Brain microvascular endothelial cell (primary cell): ENCODE data around the gene CNKSR1.
A peak's percentile ranks its signal among the peaks of the same experiment; 100 is the strongest.

Experiments
- DNase-seq: peaks from one replicate; pipeline ENCODE4 v3.0.0-alpha.2; 2020
- H3K27ac ChIP-seq: fragments of 250-450 bp; sonication (Bioruptor Pico); 2 replicates; pipeline ENCODE4 v1.5.1; 2020; ENCODE audit warnings: mild to moderate bottlenecking, moderate library complexity
- H3K27me3 ChIP-seq: fragments of 250-450 bp; sonication (Bioruptor Pico); replicated peaks from 2 replicates; pipeline ENCODE4 v1.5.1; 2020; ENCODE audit warnings: mild to moderate bottlenecking
- H3K36me3 ChIP-seq: fragments of 250-450 bp; sonication (Bioruptor Pico); replicated peaks from 2 replicates; pipeline ENCODE4 v1.5.1; 2020; ENCODE audit warnings: mild to moderate bottlenecking
- H3K4me3 ChIP-seq: 2 replicates; pipeline ENCODE4 v1.5.1; 2011; ENCODE audit warnings: low read depth, mild to moderate bottlenecking, control low read depth, low read length, moderate library complexity
- in situ Hi-C: cut with HindIII; loops from 2 replicates; pipeline ENCODE4 v1.10.0; 2017; ENCODE audit warnings: low sequenced_read_pairs, low pct_ligation_motif_present
- TF ChIP-seq, protein P1 (sequence below): IDR thresholded peaks from 2 replicates; pipeline ENCODE4 v1.5.1; 2011; ENCODE audit warnings: low read depth, mild to moderate bottlenecking, moderate library complexity, low read length, control low read depth, inconsistent platforms; ENCODE audit errors: missing control alignments

The CNKSR1 gene

GRCh38 chr1:26188477-26188876 lies 11.2 kb downstream of the CNKSR1 start:
- H3K4me3 ChIP-seq = no peak overlapping the region
- no peaks in the 10 kb centered on the region for H3K36me3 ChIP-seq
- TF ChIP-seq, protein P1, sequence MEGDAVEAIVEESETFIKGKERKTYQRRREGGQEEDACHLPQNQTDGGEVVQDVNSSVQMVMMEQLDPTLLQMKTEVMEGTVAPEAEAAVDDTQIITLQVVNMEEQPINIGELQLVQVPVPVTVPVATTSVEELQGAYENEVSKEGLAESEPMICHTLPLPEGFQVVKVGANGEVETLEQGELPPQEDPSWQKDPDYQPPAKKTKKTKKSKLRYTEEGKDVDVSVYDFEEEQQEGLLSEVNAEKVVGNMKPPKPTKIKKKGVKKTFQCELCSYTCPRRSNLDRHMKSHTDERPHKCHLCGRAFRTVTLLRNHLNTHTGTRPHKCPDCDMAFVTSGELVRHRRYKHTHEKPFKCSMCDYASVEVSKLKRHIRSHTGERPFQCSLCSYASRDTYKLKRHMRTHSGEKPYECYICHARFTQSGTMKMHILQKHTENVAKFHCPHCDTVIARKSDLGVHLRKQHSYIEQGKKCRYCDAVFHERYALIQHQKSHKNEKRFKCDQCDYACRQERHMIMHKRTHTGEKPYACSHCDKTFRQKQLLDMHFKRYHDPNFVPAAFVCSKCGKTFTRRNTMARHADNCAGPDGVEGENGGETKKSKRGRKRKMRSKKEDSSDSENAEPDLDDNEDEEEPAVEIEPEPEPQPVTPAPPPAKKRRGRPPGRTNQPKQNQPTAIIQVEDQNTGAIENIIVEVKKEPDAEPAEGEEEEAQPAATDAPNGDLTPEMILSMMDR = no peak
- no peak overlapping the region for H3K27ac ChIP-seq
- H3K27me3 ChIP-seq = no peaks in the 10 kb centered on the region
- in situ Hi-C loops = no loop called here
- DNase-seq = no peak

GRCh38 chr1:26189331-26189730 lies 12.0 kb downstream of the CNKSR1 start:
- in situ Hi-C loops = no loop called here
- no peak for DNase-seq
- Histone ChIP-seq H3K27me3 (no peaks in the 10 kb centered on the region), H3K36me3 (no peaks in the 10 kb centered on the region), H3K27ac (no peak overlapping the region), H3K4me3 (no peak overlapping the region)
- TF ChIP-seq, protein P1 = no peak

GRCh38 chr1:26189751-26190275 lies 12.5 kb downstream of the CNKSR1 start:
- H3K36me3 ChIP-seq = no peaks in the 10 kb centered on the region
- TF ChIP-seq, protein P1 = no peak
- no peaks in the 10 kb centered on the region for H3K27me3 ChIP-seq
- in situ Hi-C loops = no loop called here
- no peak overlapping the region for H3K4me3 ChIP-seq
- no peak for DNase-seq
- H3K27ac ChIP-seq = no peak overlapping the region

DNA sequence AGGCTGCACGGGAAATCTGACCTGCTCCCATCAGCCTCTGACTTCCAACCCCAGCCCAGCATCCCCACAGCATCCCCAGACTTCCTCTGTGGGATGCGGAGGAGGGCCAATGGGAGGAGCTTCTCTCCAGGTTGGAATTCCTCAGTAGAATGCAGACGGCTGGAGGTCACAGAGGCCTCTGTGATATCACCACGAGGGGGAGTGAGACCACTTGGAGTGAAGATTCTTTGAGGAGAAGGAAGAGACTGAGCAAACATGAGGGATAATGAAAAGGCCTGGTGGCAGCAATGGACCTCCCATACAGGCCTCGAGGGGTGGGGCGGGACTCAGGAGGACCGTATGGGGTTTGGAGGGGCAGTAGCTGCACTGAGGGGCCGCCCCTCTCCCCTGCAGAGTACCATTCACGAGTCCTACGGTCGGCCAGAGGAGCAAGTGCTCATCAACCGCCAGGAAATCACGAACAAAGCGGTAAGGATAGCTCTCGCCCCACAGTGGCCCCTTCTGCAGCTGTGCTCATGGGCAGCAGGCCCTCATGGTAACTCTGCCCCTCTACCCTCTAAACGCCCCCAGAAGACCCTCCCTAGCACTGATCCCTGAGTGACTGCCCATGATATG lies 13.2 kb downstream of the CNKSR1 start, which contains the start of gene CATSPER4:
Gene CATSPER4, plus strand, starts transcription at position 230 of the 615 bp plus-strand sequence. Its CDS starts 26 bp downstream, at position 256.
- in situ Hi-C loops = no loop called here
- H3K36me3 ChIP-seq = no peaks in the 10 kb centered on the region
- no peaks in the 10 kb centered on the region for H3K27me3 ChIP-seq
- H3K27ac ChIP-seq = no peak within 1 kb of the TSS
- TF ChIP-seq, protein P1 = peak; percentile 32
- H3K4me3 ChIP-seq = no peak within 1 kb of the TSS
- DNase-seq = no peak

DNA sequence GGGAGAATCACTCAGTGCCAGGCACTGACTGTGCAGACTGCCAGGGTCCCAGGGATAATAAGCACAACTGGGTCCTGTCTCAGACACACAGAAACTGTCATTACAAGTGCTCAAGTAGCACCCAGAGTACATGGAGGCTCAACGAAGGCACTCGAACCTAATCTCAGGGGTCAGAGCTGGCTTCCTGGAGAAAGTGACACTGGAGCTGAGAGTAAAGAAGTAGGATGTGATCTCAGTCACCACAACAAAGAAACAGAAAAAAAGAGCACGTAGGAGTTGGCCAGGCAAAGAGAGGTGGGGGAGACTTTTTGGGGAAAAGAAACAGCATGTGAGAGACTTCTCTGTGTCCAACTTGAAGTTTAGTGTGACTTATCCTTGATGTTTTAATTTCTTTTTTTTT lies 14.4 kb downstream of the CNKSR1 start:
- TF ChIP-seq, protein P1 = no peak
- H3K36me3 ChIP-seq = no peaks in the 10 kb centered on the region
- H3K27ac ChIP-seq = no peak overlapping the region
- in situ Hi-C loops = no loop called here
- no peaks in the 10 kb centered on the region for H3K27me3 ChIP-seq
- DNase-seq = no peak
- no peak overlapping the region for H3K4me3 ChIP-seq

DNA sequence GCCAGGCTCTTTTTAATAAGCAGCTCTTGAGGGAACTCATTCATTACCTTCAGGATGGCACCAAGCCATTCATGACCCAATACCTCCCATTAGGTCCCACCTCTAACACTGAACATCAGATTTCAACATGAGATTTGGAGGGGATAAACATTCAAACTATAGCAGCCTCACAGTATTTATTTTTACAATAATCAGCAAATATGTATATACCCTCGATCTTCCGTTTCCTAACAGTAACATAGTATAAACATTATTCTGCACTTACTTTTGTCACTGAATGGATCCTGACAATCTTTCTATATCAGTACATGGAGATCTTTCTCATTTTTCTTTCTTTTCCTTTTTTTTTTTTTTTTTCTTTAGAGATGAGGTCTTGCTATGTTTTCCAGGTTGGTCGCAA lies 18.5 kb downstream of the CNKSR1 start:
- Histone ChIP-seq H3K36me3 (no peaks in the 10 kb centered on the region), H3K27me3 (no peaks in the 10 kb centered on the region), H3K4me3 (no peak overlapping the region), H3K27ac (no peak overlapping the region)
- no peak for DNase-seq
- in situ Hi-C loops = no loop called here
- TF ChIP-seq, protein P1 = no peak
